Endodermal cell (in vitro differentiated cells): ENCODE measurements around the gene BRD7. TPM values are rescaled to one million over a fixed set of nuclear protein-coding genes. Genes with fewer than 3 reads are reported as not detected.

Source experiments
- DNase-seq: peaks from one replicate; pipeline ENCODE4 v3.0.0-alpha.2; 2017
- H3K27ac ChIP-seq: 2 replicates; pipeline ENCODE4 v1.5.1; 2013; ENCODE audit warnings: mild to moderate bottlenecking, low read depth, low read length, moderate library complexity
- H3K27me3 ChIP-seq: 2 replicates; pipeline ENCODE4 v1.6.1; 2013; ENCODE audit warnings: mild to moderate bottlenecking, low read length, moderate library complexity; ENCODE audit not compliant: insufficient read depth, control insufficient read depth, poor library complexity, severe bottlenecking
- H3K36me3 ChIP-seq: 2 replicates; pipeline ENCODE4 v1.7.0; 2013; ENCODE audit warnings: mild to moderate bottlenecking, low read length, moderate library complexity; ENCODE audit not compliant: control insufficient read depth, insufficient read depth
- H3K4me1 ChIP-seq: one replicate; pipeline ENCODE4 v1.7.0; 2013; ENCODE audit warnings: low read length; ENCODE audit not compliant: control insufficient read depth, insufficient read depth
- H3K4me3 ChIP-seq: 2 replicates; pipeline ENCODE4 v1.5.1; 2013; ENCODE audit warnings: mild to moderate bottlenecking, low read length, moderate library complexity
- H3K9ac ChIP-seq: 2 replicates; pipeline ENCODE4 v1.6.1; 2013; ENCODE audit warnings: mild to moderate bottlenecking, low read length, moderate library complexity; ENCODE audit not compliant: poor library complexity, severe bottlenecking; ENCODE audit errors: extremely low read depth
- H3K9me3 ChIP-seq: 2 replicates; pipeline ENCODE4 v1.6.1; 2013; ENCODE audit warnings: mild to moderate bottlenecking, low read length, moderate library complexity; ENCODE audit not compliant: control insufficient read depth
- H3K27ac Mint-ChIP-seq: 2 replicates; pipeline ENCODE4 v1.8.0; 2020; ENCODE audit warnings: mixed read lengths
- H3K27me3 Mint-ChIP-seq: 2 replicates; pipeline ENCODE4 v1.8.0; 2021; ENCODE audit warnings: mild to moderate bottlenecking, mixed read lengths; ENCODE audit not compliant: insufficient read depth
- H3K36me3 Mint-ChIP-seq: 2 replicates; pipeline ENCODE4 v1.8.0; 2020; ENCODE audit warnings: low read depth, mixed read lengths
- H3K4me1 Mint-ChIP-seq: 2 replicates; pipeline ENCODE4 v1.8.0; 2020; ENCODE audit warnings: mixed read lengths
- H3K4me3 Mint-ChIP-seq: 2 replicates; pipeline ENCODE4 v1.8.0; 2020; ENCODE audit warnings: mild to moderate bottlenecking, moderate library complexity, mixed read lengths
- H3K9me3 Mint-ChIP-seq: 2 replicates; pipeline ENCODE4 v1.8.0; 2020; ENCODE audit warnings: mild to moderate bottlenecking, mixed read lengths
- WGBS, 2 experiments: methylation state at CpG; one replicate each; pipeline versions ENCODE4 v1.1.5 to v1.1.7; 2013; ENCODE audit warnings: missing lambda C conversion rate in 2 of 2, mixed read lengths in 1 of 2; ENCODE audit not compliant: insufficient coverage in 1 of 2, insufficient read length in 1 of 2; 5-methylcytosine and 5-hydroxymethylcytosine counted together
- total RNA-seq, 2 donors: library from RNA; stranded (reverse); fragmentation: NEBNext Ultra II Directional in 1 of 2; extraction: Animal tissue kit (Norgen Biotek cat#: 25700) in 1 of 2; gene quantifications; 2 replicates in 1 of 2; 3 replicates in 1 of 2; pipeline ENCODE4 v1.2.1, GENCODE V29; 2021
- TF ChIP-seq, protein P1 (sequence below): fragments of 200-600 bp; sonication (generic); conservative IDR thresholded peaks from 2 replicates; pipeline ENCODE4 v1.5.0; 2021; ENCODE audit warnings: antibody characterized with exemption, mild to moderate bottlenecking

BRD7 gene
- total RNA-seq, 2 donors from 2014 or later: 125 to 163 TPM

DNA sequence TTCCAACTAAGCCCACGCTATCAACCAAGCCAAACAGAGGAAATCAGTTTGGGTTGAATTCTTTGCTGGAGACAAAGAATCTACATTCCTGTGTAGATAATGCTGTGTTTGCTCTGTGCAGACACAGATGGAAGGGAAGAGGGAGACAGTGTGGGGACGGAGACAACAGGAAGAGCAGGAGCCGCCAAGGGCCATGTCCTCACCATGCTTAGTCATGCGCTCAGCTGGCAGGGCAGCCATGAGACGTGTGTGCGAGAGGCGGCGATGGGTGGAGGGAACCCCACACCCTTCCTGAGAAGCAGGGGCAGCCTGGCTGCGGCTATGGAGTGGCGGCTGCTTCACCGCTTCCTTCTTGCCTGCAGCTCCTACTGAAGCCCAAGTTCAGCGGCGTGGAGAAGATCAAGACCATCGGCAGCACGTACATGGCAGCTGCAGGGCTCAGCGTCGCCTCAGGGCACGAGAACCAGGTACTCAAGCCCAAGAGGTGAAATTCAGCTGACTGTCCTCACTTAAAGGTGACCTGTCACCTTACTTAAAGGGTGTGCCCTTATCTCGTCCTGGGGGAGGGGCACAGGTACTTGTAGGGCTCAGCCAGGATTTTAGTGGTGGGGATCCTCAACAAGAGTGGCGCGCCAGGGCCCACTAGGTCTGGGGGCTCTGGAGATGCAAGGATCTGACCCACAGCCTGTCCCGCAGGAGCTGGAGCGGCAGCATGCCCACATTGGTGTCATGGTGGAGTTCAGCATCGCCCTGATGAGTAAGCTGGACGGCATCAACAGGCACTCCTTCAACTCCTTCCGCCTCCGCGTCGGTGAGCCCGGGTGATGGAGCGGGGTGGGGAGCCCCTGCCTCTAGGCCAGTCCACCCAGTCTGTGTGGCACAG is 55.0 kb downstream of the BRD7 start:
- H3K4me1 ChIP-seq: peaks cover 34% of the 10 kb centered on the region
- peak; percentile 60 for DNase-seq
- H3K27ac ChIP-seq: peak overlapping the region; percentile 25
- 88 to 92% methylated on average over 29 to 31 of the region's 31 CpGs for WGBS, 2 experiments
- H3K9me3 ChIP-seq: no peaks in the 10 kb centered on the region
- peaks cover 40% of the 10 kb centered on the region for H3K4me1 Mint-ChIP-seq
- TF ChIP-seq, protein P1, sequence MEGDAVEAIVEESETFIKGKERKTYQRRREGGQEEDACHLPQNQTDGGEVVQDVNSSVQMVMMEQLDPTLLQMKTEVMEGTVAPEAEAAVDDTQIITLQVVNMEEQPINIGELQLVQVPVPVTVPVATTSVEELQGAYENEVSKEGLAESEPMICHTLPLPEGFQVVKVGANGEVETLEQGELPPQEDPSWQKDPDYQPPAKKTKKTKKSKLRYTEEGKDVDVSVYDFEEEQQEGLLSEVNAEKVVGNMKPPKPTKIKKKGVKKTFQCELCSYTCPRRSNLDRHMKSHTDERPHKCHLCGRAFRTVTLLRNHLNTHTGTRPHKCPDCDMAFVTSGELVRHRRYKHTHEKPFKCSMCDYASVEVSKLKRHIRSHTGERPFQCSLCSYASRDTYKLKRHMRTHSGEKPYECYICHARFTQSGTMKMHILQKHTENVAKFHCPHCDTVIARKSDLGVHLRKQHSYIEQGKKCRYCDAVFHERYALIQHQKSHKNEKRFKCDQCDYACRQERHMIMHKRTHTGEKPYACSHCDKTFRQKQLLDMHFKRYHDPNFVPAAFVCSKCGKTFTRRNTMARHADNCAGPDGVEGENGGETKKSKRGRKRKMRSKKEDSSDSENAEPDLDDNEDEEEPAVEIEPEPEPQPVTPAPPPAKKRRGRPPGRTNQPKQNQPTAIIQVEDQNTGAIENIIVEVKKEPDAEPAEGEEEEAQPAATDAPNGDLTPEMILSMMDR: no peak
- H3K4me3 ChIP-seq: peak overlapping the region; percentile 46
- H3K36me3 ChIP-seq: peaks cover 59% of the 10 kb centered on the region
- H3K27me3 ChIP-seq: no peaks in the 10 kb centered on the region
- H3K27ac Mint-ChIP-seq: peak overlapping the region; percentile 99
- H3K9ac ChIP-seq: peak overlapping the region; percentile 59
- peak overlapping the region; percentile 33 for H3K4me3 Mint-ChIP-seq
- no peaks in the 10 kb centered on the region for H3K27me3 Mint-ChIP-seq
- H3K36me3 Mint-ChIP-seq: peaks cover 51% of the 10 kb centered on the region
- no peaks in the 10 kb centered on the region for H3K9me3 Mint-ChIP-seq

DNA sequence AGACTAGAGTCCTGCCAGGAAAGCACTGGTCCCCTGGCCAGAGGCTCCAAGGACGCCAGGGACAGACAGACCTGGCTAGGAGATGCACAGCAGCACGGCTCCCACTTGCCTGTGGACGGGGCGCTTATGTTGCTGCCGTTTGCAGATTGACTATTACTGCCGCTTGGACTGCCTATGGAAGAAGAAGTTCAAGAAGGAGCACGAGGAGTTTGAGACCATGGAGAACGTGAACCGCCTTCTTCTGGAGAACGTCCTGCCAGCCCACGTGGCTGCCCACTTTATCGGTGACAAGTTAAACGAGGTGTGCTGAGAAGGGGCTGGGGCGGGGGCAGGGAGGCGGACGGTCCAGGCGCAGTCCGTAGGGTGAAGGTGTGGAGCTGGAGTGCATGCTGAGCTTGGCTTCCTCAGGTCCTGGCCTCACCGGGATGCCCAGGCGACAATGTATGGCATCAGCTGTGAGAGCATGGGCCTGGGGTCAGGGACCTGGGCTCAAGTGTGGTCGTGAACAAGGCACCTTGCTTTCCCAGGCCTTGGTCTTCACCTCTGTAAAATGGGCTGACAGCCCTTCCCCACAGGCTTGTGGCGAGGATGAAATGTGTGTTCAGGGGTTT is 56.8 kb downstream of the BRD7 start:
- Mint-ChIP-seq H3K27ac (peak overlapping the region; percentile 75), H3K27me3 (no peaks in the 10 kb centered on the region)
- DNase-seq: peak; percentile 50

DNA sequence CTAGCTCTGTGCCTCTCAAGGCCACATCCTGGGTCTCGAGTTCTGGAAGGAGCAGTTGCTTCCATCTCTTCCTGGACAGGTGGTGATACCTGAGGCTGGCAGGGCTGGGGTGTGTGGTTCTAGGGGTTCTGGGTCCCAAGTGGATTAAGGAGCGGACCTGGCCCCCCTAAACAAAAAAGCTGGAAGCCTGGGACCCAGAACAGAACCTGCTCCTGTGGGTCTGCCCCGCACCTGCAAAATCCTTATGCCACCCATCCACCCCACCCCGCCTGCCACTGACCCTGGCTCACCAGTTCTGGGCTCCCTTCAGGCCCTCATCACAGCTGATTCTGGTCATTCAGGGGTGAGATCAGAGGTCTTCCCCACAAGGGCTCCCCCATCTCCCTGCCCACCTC is 57.7 kb downstream of the BRD7 start:
- H3K27ac Mint-ChIP-seq: no peak overlapping the region
- H3K27me3 Mint-ChIP-seq: no peaks in the 10 kb centered on the region

More for the DNA sequence above, 56.8 kb downstream of the BRD7 start:
- no peaks in the 10 kb centered on the region for H3K27me3 ChIP-seq
- peaks cover 42% of the 10 kb centered on the region for H3K36me3 ChIP-seq
- no peak overlapping the region for H3K9ac ChIP-seq
- H3K27ac ChIP-seq: no peak overlapping the region
- Mint-ChIP-seq H3K9me3 (no peaks in the 10 kb centered on the region), H3K36me3 (peaks cover 40% of the 10 kb centered on the region), H3K4me1 (peaks cover 32% of the 10 kb centered on the region), H3K4me3 (no peak overlapping the region)
- TF ChIP-seq, protein P1: no peak
- peaks cover 34% of the 10 kb centered on the region for H3K4me1 ChIP-seq
- H3K9me3 ChIP-seq: no peaks in the 10 kb centered on the region
- no peak overlapping the region for H3K4me3 ChIP-seq
- 95% methylated on average over 15 to 22 of the region's 22 CpGs for WGBS, 2 experiments

More for the DNA sequence above, 57.7 kb downstream of the BRD7 start:
- 96 to 100% methylated on average over 1 to 4 of the region's 4 CpGs for WGBS, 2 experiments
- Histone ChIP-seq H3K4me1 (peaks cover 27% of the 10 kb centered on the region), H3K9me3 (no peaks in the 10 kb centered on the region), H3K27ac (no peak overlapping the region), H3K9ac (no peak overlapping the region), H3K36me3 (peaks cover 34% of the 10 kb centered on the region), H3K27me3 (no peaks in the 10 kb centered on the region), H3K4me3 (no peak overlapping the region)
- Mint-ChIP-seq H3K4me3 (no peak overlapping the region), H3K4me1 (peaks cover 32% of the 10 kb centered on the region), H3K36me3 (peaks cover 34% of the 10 kb centered on the region), H3K9me3 (no peaks in the 10 kb centered on the region)
- no peak for DNase-seq
- TF ChIP-seq, protein P1: no peak
